ENCODE measurements around the gene FOXF1.

FOXF1 gene

DNA sequence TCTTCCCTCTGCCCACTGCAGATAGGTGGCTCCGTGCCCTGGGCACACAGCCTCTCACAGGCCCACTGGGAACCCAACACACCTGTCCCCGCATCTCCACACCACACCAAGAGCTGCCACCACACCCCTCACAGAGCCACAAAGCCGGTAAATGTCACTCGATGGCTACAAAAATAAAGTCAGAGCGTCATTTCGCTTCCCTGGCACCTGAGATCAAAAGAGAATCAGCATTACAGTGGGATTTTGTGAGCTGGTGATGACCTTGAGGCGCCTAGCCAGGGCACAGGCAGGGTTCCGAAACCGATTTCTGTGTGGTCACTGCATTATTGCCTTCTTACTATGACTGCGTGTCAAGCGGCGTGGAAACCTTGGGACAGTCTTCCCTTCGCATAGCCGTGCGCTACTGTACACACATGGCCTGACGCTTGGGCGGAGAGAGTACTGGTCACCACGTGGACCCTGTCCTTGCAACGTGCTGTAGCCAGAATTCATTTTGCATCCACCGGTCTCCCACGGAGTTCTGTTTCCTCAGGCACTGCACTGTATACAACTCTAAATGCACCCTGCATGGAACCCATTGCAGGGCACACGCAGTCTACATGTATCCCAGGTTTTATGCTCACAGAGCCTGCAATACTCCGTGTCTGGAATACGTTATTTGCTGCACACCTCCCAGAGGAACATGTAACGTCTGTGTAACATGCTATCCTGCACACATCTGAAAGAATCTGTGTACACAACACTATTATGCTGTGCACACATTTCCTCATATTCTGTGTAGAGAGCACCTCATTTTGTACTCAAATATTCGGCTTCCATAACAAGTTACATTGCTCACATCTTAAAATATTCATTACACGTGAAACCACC lies 5.8 kb upstream of the FOXF1 start:
- Histone ChIP-seq H3K4me1 (ENCODE audit: control insufficient read depth in 1 of 2, insufficient read depth in 2 of 2, low read length in 2 of 2) (peaks cover 0 to 16% of the 10 kb centered on the region in 2 donors), H3K9ac (ENCODE audit: low read depth in 1 of 2, low read length in 2 of 2) (peak overlapping the region; percentile 29 to 38), H3K9me3 (ENCODE audit: control insufficient read depth in 1 of 2, low read length in 2 of 2) (no peaks in the 10 kb centered on the region), H3K4me3 (ENCODE audit: low read depth in 1 of 2, low read length in 2 of 2) (peak overlapping the region; percentile 34 to 43), H3K36me3 (ENCODE audit: control insufficient read depth in 1 of 2, insufficient read depth in 2 of 2, low read length in 2 of 2) (no peaks in the 10 kb centered on the region), H3K27ac (ENCODE audit: low read depth, low read length) (peak overlapping the region; percentile 66), H3K27me3 (ENCODE audit: control insufficient read depth in 1 of 2, insufficient read depth in 2 of 2, low read length in 2 of 2) (peaks cover 74 to 90% of the 10 kb centered on the region in 2 donors)

DNA sequence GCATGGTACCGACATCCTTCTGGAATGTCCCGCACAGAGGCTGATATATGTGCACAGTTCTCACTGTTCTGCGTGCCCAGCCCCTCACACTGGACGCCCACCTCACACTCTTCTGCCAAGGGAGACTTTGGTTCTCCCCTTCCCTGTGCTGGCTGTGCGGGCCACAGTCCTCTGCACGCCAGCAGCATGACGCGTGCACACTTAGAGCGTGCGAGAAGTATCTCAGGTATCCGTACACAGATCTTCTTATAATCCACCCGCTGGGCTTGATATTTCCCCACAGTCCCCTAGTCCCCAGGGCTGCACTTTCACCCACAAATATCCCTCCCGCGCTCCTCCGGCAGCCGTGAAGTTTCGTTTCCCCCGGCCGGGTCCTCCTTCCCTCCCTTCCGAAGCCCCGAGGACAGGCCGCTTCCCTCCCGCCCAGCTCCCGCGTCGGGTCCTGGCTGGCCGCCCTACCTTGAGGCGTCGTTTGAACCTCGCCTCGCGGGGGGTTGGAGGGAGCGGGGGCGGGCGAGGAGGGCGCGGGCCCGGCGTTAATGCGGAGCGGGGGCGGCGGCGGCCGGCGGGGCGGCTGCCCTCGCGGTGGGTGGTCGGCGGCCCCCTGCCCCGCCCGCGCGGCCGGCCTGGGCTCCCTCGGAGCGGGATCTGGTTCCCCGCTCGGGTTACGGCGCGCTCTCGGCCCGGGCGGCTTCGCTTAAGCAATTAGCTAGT lies 5.0 kb upstream of the FOXF1 start:
- Histone ChIP-seq H3K27me3 (ENCODE audit: control insufficient read depth in 1 of 2, insufficient read depth in 2 of 2, low read length in 2 of 2) (peaks cover 74 to 82% of the 10 kb centered on the region in 2 donors), H3K27ac (ENCODE audit: low read depth, low read length) (no peak overlapping the region), H3K4me1 (ENCODE audit: control insufficient read depth in 1 of 2, insufficient read depth in 2 of 2, low read length in 2 of 2) (peaks cover 0 to 16% of the 10 kb centered on the region in 2 donors), H3K4me3 (ENCODE audit: low read depth in 1 of 2, low read length in 2 of 2) (peak overlapping the region; percentile 34 to 43), H3K9me3 (ENCODE audit: control insufficient read depth in 1 of 2, low read length in 2 of 2) (no peaks in the 10 kb centered on the region), H3K9ac (ENCODE audit: low read depth in 1 of 2, low read length in 2 of 2) (peak overlapping the region; percentile 29 to 38), H3K36me3 (ENCODE audit: control insufficient read depth in 1 of 2, insufficient read depth in 2 of 2, low read length in 2 of 2) (no peaks in the 10 kb centered on the region)

DNA sequence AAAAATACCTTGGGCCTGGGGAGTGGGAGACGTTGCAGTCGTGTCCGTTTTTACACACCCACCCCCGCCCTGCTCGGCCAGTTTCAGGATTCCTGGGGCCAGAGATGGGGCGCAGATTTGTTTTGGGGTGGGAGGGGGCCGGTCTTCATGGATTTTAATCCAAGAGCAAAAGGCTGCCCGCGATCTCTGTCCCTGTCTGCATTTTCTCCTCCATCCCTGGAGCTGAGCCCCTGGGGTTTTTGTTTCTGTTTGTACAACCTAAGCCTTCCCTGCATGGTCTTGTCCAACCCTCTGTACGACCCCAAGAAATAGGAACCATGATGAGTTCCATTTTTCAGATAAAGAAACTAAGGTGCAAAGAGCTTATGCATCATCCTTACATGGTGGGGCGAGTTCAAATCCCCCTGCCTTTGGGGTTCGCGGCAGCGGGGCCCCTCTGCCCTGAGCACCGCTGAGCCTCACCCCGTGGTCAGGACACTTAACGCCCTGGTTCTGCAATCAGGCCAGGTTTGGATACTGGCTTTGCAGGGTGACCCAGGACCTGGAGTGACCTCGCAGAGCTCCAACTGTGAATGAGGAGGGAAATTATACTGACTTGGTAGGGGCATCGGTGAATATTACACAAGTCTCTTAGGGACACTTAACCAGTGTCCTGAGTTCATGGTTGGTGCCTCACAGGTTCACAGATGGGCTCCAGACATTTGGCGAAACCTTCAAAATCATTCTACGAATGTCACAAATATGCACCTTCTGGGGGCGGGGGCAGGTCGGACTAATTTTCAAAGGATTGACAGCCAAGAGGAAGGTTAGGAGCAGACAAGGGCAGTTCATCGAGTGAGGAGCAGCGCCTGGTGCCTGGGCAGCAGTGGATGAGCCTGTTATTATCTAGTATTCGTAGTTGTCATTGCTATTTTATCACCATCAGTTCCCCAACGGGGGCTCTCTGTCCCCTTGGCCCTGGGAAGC lies 4.1 kb upstream of the FOXF1 start:
- H3K9ac ChIP-seq (ENCODE audit: low read depth in 1 of 2, low read length in 2 of 2) = peak overlapping the region; percentile 47 to 56

DNA sequence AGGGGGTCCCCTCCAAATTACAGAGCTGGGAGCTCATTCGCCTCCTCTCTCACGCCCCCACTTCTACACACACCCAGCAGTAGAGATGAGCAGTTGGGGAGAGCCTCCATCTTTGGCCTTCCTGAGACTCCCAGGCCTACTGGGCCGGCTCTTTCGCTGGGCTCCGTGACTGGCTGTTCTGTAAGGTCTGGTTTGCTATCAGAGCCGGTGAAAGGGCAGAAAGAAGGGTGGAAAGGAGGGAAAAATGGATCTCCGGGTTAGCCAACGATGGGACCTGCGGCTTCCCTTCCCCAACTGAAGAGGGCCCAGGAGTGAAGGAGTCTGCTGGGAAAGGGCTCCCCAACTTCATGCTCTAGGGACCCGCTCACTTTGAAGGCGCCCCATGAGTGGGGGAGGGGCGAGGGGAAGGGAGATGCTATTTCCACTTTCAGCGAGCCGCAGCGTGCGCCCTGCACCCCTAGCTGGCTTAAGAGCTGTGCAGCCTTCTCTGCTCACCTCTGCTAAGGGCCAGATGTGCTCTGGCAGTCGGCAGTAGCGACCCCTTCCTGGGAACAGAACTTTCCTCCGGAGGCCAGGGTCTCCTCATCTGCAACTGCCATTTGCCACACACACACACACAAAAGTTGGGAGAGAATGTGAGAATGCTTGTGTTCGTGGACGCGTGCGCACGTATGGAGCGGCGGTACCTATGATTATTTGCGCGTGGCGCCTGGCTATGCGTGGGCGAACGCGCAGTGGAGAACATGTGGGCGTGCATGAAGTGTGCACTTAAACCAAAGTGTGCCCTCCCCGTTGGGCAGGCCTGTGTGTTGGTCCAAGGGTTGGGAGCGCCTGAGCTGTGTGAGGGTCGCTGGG lies 2.9 kb upstream of the FOXF1 start:
- H3K9ac ChIP-seq (ENCODE audit: low read depth in 1 of 2, low read length in 2 of 2) = peak overlapping the region; percentile 54 to 56
- no peaks in the 10 kb centered on the region for H3K36me3 ChIP-seq (ENCODE audit: control insufficient read depth in 1 of 2, insufficient read depth in 2 of 2, low read length in 2 of 2)
- H3K27me3 ChIP-seq (ENCODE audit: control insufficient read depth in 1 of 2, insufficient read depth in 2 of 2, low read length in 2 of 2) = peaks cover 69 to 71% of the 10 kb centered on the region in 2 donors
- no peaks in the 10 kb centered on the region for H3K9me3 ChIP-seq (ENCODE audit: control insufficient read depth in 1 of 2, low read length in 2 of 2)
- peaks cover 0 to 16% of the 10 kb centered on the region in 2 donors for H3K4me1 ChIP-seq (ENCODE audit: control insufficient read depth in 1 of 2, insufficient read depth in 2 of 2, low read length in 2 of 2)
- H3K4me3 ChIP-seq (ENCODE audit: low read depth in 1 of 2, low read length in 2 of 2) = peak overlapping the region; percentile 69 to 73
- peak overlapping the region; percentile 74 for H3K27ac ChIP-seq (ENCODE audit: low read depth, low read length)

More for the DNA sequence above, 4.1 kb upstream of the FOXF1 start:
- H3K36me3 ChIP-seq (ENCODE audit: control insufficient read depth in 1 of 2, insufficient read depth in 2 of 2, low read length in 2 of 2) = no peaks in the 10 kb centered on the region
- H3K27ac ChIP-seq (ENCODE audit: low read depth, low read length) = peak overlapping the region; percentile 74
- peaks cover 68 to 74% of the 10 kb centered on the region in 2 donors for H3K27me3 ChIP-seq (ENCODE audit: control insufficient read depth in 1 of 2, insufficient read depth in 2 of 2, low read length in 2 of 2)
- no peaks in the 10 kb centered on the region for H3K9me3 ChIP-seq (ENCODE audit: control insufficient read depth in 1 of 2, low read length in 2 of 2)
- peaks cover 0 to 16% of the 10 kb centered on the region in 2 donors for H3K4me1 ChIP-seq (ENCODE audit: control insufficient read depth in 1 of 2, insufficient read depth in 2 of 2, low read length in 2 of 2)
- H3K4me3 ChIP-seq (ENCODE audit: low read depth in 1 of 2, low read length in 2 of 2) = peak overlapping the region; percentile 69 to 73

DNA sequence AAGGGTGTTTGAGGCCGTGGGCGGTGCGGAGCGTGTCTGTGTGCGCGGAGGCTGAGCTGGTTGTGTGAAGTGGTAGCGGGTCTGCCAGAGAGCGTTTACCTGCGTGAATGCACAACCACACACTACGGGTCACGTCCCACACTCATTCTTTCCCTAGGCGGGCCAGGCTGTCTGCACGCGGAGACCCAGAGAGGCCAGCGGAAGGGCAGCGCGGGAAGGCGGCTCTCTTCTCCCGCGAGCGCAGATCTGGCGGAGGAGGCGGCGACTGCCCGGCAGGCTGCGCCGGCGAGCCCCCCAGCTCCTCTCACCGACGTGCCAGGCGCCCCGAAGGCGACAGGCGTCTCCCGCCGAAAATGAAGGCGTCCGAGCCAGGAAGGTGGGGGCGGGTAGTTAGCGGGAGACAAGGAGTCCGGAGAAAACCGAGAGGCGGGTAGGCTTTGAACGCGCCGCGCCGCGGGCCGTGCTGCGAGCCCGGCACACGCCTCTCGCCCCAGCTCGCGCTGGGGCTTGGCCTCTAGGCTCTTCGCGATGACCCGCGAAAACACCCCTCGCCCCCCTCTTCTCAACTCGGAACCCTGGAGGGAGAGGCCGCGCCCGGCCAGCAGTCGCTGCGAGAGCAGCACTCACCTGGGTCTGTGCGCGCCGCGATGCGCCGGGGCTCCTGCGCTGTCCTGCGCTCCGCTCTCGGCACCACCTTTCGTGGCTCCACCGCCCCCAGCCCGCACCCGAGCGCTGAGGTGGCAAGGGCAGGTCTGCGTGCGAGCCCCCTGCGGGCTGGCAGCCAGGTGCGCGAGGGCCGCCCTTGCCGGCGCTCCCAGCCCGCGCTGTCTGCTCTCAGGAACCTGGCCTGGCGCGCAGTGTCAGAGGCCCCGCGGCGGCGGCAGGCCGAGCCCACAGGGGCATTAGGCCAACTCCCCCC lies 2.0 kb upstream of the FOXF1 start:
- Histone ChIP-seq H3K36me3 (ENCODE audit: control insufficient read depth in 1 of 2, insufficient read depth in 2 of 2, low read length in 2 of 2) (no peaks in the 10 kb centered on the region), H3K9me3 (ENCODE audit: control insufficient read depth in 1 of 2, low read length in 2 of 2) (no peaks in the 10 kb centered on the region), H3K27me3 (ENCODE audit: control insufficient read depth in 1 of 2, insufficient read depth in 2 of 2, low read length in 2 of 2) (peaks cover 65 to 70% of the 10 kb centered on the region in 2 donors), H3K4me3 (ENCODE audit: low read depth in 1 of 2, low read length in 2 of 2) (peak overlapping the region; percentile 69 to 73), H3K4me1 (ENCODE audit: control insufficient read depth in 1 of 2, insufficient read depth in 2 of 2, low read length in 2 of 2) (peaks cover 0 to 16% of the 10 kb centered on the region in 2 donors), H3K9ac (ENCODE audit: low read depth in 1 of 2, low read length in 2 of 2) (peak overlapping the region; percentile 54 to 56), H3K27ac (ENCODE audit: low read depth, low read length) (peak overlapping the region; percentile 74)

DNA sequence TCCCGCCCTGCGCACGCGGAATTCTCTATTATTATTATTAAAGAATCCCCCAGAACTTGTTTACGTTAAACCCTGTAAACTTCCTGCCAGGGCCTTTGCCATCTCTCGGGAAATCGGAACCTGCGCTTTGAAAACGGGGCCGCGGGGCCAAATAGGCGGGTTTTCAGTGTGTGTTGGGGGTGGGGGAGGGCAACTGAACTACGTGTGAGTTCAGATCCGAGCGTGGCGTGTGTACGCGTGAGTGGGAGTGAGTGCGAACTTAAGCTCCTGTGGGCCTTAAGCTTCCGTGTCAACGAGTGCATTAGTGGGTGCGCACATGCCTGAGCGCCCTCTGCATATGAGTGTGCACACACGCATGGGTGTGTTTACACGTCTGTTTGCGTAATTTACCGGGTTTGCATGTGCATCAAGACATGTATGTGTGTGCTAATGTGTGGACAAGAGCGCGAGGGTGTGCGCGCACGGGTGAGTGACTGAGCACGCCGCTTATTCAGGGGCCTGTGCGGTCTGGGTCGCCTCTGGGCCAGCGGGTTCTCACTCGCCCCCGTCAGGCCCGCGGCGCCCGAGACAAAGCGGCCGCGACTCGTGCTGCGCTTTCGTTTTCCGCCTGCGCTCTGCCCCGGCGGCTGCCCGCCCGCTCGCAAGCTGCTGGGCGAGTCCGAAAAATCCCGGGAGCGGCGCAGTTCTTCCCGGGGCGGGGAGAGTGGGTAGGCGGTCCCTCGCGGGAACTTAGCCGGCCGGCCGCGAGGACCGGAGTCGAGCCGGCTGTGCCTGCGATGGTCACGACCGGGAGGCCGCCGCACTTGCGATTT lies 1.2 kb upstream of the FOXF1 start:
- H3K36me3 ChIP-seq (ENCODE audit: control insufficient read depth in 1 of 2, insufficient read depth in 2 of 2, low read length in 2 of 2) = no peaks in the 10 kb centered on the region
- peaks cover 62 to 71% of the 10 kb centered on the region in 2 donors for H3K27me3 ChIP-seq (ENCODE audit: control insufficient read depth in 1 of 2, insufficient read depth in 2 of 2, low read length in 2 of 2)
- H3K4me1 ChIP-seq (ENCODE audit: control insufficient read depth in 1 of 2, insufficient read depth in 2 of 2, low read length in 2 of 2) = peaks cover 0 to 15% of the 10 kb centered on the region in 2 donors
- H3K9ac ChIP-seq (ENCODE audit: low read depth in 1 of 2, low read length in 2 of 2) = peak overlapping the region; percentile 48 to 51
- H3K27ac ChIP-seq (ENCODE audit: low read depth, low read length) = peak overlapping the region; percentile 74
- peak overlapping the region; percentile 69 to 73 for H3K4me3 ChIP-seq (ENCODE audit: low read depth in 1 of 2, low read length in 2 of 2)
- no peaks in the 10 kb centered on the region for H3K9me3 ChIP-seq (ENCODE audit: control insufficient read depth in 1 of 2, low read length in 2 of 2)

DNA sequence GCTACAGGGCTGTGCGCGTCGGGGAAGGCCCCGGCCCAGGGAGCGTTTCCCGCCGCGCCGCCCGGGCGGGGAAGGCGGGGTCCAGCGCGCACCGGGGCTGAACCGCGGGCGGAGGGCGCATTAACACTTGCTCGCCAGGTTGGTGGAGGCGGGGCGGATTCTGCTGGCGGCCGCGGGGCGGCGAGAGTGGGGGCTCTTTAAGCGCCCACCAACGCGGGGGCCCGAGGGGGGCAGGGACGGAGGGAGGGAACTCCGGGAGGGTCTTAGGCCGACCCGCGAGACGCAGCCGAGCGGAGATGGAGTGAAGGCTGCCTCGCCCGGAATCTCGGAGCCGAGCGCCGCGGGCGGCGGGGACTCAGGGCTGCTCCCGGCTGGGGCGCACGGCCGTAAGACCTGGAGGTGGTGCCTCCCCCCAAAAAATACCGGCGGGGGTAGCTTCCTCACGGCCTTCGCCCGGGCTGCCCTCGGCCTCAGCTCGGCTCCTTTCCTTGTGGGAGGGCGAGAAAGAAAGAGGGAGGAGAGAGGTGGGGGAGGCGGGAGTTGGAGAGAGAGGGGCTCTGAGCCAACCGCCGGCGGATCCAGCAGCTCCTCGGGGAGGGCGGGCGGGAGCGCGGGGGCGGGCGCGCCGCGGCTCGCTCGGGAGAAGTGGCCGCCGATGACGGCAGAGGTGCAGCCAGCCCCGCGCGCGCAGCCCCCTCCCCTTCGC lies 415 bp upstream of the FOXF1 start:
- Histone ChIP-seq H3K36me3 (ENCODE audit: control insufficient read depth in 1 of 2, insufficient read depth in 2 of 2, low read length in 2 of 2) (peaks cover 0 to 1% of the 10 kb centered on the region in 2 donors), H3K4me3 (ENCODE audit: low read depth in 1 of 2, low read length in 2 of 2) (peak overlapping the region; percentile 69 to 73), H3K4me1 (ENCODE audit: control insufficient read depth in 1 of 2, insufficient read depth in 2 of 2, low read length in 2 of 2) (peaks cover 0 to 9% of the 10 kb centered on the region in 2 donors), H3K9ac (ENCODE audit: low read depth in 1 of 2, low read length in 2 of 2) (peak overlapping the region in 1 of 2 donors; percentile 48), H3K27ac (ENCODE audit: low read depth, low read length) (peak overlapping the region; percentile 80), H3K9me3 (ENCODE audit: control insufficient read depth in 1 of 2, low read length in 2 of 2) (no peaks in the 10 kb centered on the region), H3K27me3 (ENCODE audit: control insufficient read depth in 1 of 2, insufficient read depth in 2 of 2, low read length in 2 of 2) (peaks cover 54 to 65% of the 10 kb centered on the region in 2 donors)
